ENCODE results near the gene MAP2K5. TPM values are rescaled to one million over a fixed set of nuclear protein-coding genes. Genes with fewer than 3 reads are reported as not detected.

MAP2K5 gene
- total RNA-seq, 1 donor from 2014 or later = 30.7 TPM

DNA sequence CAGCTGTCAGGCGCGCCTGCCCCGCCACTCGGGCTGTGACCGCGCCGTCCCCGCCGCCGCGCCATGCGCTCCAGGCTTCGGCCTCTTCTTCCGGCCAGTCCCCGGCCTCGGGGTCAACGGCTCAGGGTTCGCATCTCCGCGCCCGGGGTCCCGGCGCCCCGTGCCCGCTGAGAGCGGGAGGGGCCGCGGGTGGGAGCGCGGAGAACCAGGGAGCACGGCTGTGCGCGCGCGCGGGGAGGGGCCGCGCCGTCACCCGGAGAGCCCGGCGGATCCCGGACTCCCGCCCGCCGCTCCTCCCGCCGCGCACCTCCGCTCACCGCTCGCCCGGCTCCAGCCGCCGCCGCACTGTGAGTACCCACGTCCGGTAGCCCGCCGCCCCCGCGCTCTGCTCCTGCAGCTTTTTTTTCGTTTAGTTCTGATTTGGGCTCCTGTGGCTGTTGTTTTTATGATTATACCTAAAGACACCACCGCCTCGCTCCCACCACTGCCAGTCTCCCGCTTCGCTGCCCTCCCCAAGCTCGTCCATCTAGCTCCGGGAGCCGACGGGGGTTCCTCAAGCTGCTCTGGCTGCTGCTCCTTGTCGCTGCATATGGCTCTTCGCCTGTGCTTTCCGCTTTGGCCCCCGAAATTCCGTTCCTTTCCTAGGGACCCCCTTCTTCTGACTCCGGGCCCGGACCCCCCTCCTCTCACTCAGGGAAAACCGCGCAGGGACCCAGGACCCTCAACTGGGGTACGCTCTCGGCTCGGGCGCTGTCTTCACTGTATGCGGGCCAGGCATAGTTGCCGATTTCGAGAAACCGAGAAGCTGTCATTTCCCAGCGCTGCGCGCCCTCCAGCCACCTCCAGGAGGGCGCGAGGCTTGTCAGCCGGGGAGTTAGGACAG is 281.1 kb downstream of the MAP2K5 start:
- H3K27ac Mint-ChIP-seq = peak overlapping the region; percentile 80
- DNase-seq (ENCODE audit: low spot score, unreplicated experiment) = no peak
- peaks cover 20% of the 10 kb centered on the region for H3K4me1 Mint-ChIP-seq (ENCODE audit: low read depth)
- H3K4me3 Mint-ChIP-seq (ENCODE audit: low read depth) = peak overlapping the region; percentile 68
- H3K9me3 Mint-ChIP-seq (ENCODE audit: low read depth) = no peaks in the 10 kb centered on the region
- TF ChIP-seq, protein P1, sequence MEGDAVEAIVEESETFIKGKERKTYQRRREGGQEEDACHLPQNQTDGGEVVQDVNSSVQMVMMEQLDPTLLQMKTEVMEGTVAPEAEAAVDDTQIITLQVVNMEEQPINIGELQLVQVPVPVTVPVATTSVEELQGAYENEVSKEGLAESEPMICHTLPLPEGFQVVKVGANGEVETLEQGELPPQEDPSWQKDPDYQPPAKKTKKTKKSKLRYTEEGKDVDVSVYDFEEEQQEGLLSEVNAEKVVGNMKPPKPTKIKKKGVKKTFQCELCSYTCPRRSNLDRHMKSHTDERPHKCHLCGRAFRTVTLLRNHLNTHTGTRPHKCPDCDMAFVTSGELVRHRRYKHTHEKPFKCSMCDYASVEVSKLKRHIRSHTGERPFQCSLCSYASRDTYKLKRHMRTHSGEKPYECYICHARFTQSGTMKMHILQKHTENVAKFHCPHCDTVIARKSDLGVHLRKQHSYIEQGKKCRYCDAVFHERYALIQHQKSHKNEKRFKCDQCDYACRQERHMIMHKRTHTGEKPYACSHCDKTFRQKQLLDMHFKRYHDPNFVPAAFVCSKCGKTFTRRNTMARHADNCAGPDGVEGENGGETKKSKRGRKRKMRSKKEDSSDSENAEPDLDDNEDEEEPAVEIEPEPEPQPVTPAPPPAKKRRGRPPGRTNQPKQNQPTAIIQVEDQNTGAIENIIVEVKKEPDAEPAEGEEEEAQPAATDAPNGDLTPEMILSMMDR (IDR thresholded peaks at IDR 0.05; ENCODE audit: unreplicated experiment) = no peak
- no peaks in the 10 kb centered on the region for H3K36me3 Mint-ChIP-seq (ENCODE audit: insufficient read depth)
- peaks cover 77% of the 10 kb centered on the region for H3K27me3 Mint-ChIP-seq

DNA sequence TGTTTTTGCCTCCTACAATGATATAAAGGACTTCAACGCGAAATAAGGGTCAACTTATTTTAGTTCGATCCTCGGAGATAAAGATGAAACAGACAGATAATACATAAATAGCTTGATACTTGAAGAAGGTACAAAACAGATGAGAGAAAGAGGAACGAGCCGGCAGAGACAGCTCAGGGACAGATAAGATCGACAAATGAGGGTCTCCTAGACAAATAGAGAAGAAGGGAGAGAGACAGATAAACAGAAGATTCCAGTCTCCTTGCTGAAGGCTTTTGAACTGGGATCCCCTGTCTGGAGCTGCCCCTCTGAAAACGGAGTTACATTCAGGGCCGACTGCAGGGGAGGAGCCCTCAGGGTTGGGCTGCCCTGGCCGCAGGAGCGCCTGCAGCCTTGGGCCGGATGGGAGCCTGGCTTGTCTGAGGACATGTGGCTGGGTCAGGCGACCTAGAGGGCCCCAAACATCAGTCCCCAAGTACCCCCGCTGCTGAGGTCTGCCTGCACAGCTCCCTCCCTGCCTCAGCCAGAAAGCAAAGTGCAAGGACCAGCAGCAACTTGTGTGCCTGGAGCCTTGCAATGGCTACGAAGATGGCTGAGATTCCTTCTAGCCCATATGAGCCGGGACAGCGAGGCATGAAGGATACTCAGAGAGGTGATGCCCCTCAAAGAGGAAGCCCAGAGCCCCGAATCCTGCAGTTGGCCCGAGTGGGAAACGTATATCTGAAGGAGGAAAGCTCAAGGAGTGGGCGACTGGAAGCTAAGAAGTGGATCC is 281.9 kb downstream of the MAP2K5 start:
- Mint-ChIP-seq H3K4me3 (ENCODE audit: low read depth) (peak overlapping the region; percentile 68), H3K27ac (peak overlapping the region; percentile 2), H3K27me3 (peaks cover 80% of the 10 kb centered on the region), H3K4me1 (ENCODE audit: low read depth) (peaks cover 23% of the 10 kb centered on the region), H3K9me3 (ENCODE audit: low read depth) (no peaks in the 10 kb centered on the region), H3K36me3 (ENCODE audit: insufficient read depth) (no peaks in the 10 kb centered on the region)
- TF ChIP-seq, protein P1 (IDR thresholded peaks at IDR 0.05; ENCODE audit: unreplicated experiment) = no peak
- DNase-seq (ENCODE audit: low spot score, unreplicated experiment) = no peak

DNA sequence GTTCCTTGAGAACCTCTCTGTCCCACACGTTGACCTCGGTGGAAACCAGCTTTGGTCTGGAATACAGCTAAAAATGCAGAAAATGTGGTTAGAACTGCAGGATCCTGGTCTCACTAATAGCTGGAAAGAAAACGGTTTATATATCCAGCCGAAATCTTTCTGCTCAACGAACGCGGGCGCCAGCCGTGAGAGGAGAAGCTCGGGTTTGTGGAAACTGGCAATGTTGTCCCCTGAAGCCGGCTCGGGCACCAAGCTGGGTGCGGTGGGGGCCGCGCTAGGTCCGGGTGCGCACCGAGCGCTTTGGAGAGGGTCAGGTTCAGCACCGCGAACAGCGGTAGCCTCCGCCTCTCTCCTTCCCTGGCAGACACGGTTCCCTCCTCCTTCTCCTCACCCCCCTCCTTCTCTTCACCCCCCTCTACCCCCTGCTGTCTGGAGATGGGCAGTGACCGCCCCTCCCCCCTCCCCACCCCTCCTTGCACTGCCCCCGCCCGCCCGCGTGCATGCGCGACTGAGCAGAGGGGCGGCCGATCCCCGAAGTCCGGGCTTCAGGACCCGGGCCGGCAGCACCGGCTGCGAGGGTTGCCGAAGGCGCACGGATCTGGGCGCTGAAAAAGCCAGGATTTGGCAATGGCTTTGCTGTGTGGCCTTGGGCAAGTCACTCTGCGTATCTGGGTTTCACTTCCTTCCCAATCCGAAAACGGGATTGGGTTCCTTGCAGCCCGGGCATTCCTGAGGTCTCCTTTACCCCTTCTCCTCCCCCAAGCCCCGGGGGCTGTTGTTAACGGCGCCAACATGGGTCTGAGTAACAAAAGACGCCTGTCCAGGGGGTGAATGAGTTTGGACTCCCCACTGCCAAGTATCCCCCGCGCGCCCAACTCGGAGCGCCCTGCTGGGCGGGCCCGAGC is 282.7 kb downstream of the MAP2K5 start, which contains the start of gene SKOR1:
Gene SKOR1, plus strand, starts transcription at position 534 of the 905 bp plus-strand sequence. Its CDS starts 94 bp downstream, at position 628.
- Mint-ChIP-seq H3K9me3 (ENCODE audit: low read depth) (no peaks in the 10 kb centered on the region), H3K4me3 (ENCODE audit: low read depth) (no peak within 1 kb of the TSS), H3K4me1 (ENCODE audit: low read depth) (peaks cover 23% of the 10 kb centered on the region), H3K36me3 (ENCODE audit: insufficient read depth) (no peaks in the 10 kb centered on the region), H3K27me3 (peaks cover 77% of the 10 kb centered on the region), H3K27ac (no peak within 1 kb of the TSS)
- DNase-seq (ENCODE audit: low spot score, unreplicated experiment) = no peak
- TF ChIP-seq, protein P1 (IDR thresholded peaks at IDR 0.05; ENCODE audit: unreplicated experiment) = no peak

DNA sequence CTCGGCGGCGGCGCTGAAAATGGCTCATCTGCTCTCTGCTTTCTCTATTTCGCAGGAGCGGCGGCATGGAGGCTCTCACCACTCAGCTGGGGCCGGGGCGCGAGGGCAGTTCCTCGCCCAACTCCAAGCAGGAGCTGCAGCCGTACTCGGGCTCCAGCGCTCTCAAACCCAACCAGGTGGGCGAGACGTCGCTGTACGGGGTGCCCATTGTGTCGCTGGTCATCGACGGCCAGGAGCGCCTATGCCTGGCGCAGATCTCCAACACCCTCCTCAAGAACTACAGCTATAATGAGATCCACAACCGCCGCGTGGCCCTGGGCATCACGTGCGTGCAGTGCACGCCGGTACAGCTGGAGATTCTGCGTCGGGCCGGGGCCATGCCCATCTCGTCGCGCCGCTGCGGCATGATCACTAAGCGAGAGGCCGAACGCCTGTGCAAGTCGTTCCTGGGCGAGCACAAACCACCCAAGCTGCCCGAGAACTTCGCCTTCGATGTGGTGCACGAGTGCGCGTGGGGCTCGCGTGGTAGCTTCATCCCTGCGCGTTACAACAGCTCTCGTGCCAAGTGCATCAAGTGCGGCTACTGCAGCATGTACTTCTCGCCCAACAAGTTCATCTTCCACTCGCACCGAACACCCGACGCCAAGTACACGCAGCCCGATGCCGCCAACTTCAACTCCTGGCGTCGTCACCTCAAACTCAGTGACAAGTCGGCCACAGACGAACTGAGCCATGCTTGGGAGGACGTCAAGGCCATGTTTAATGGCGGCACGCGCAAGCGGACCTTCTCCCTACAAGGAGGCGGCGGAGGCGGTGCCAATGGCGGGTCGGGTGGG is 283.6 kb downstream of the MAP2K5 start:
- Mint-ChIP-seq H3K9me3 (ENCODE audit: low read depth) (no peaks in the 10 kb centered on the region), H3K27ac (no peak overlapping the region), H3K4me3 (ENCODE audit: low read depth) (no peak overlapping the region), H3K36me3 (ENCODE audit: insufficient read depth) (no peaks in the 10 kb centered on the region), H3K4me1 (ENCODE audit: low read depth) (peaks cover 23% of the 10 kb centered on the region), H3K27me3 (peaks cover 77% of the 10 kb centered on the region)
- no peak for DNase-seq (ENCODE audit: low spot score, unreplicated experiment)
- TF ChIP-seq, protein P1 (IDR thresholded peaks at IDR 0.05; ENCODE audit: unreplicated experiment) = no peak
